ENCODE results near the gene PPM1F.
"Not testable (repeated sequence)": the region's sequence is repeated elsewhere in the genome, so short reads cannot be mapped to it uniquely, and the experiment has no call there.

The PPM1F gene

GRCh38 chr22:21918466-21919185 is 34.0 kb downstream of the PPM1F start:
- TF ChIP-seq, protein P1, sequence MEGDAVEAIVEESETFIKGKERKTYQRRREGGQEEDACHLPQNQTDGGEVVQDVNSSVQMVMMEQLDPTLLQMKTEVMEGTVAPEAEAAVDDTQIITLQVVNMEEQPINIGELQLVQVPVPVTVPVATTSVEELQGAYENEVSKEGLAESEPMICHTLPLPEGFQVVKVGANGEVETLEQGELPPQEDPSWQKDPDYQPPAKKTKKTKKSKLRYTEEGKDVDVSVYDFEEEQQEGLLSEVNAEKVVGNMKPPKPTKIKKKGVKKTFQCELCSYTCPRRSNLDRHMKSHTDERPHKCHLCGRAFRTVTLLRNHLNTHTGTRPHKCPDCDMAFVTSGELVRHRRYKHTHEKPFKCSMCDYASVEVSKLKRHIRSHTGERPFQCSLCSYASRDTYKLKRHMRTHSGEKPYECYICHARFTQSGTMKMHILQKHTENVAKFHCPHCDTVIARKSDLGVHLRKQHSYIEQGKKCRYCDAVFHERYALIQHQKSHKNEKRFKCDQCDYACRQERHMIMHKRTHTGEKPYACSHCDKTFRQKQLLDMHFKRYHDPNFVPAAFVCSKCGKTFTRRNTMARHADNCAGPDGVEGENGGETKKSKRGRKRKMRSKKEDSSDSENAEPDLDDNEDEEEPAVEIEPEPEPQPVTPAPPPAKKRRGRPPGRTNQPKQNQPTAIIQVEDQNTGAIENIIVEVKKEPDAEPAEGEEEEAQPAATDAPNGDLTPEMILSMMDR (conservative IDR thresholded peaks at IDR 0.05; ENCODE audit: control insufficient read depth, insufficient read depth, low read depth, low read length), result no peak

DNA sequence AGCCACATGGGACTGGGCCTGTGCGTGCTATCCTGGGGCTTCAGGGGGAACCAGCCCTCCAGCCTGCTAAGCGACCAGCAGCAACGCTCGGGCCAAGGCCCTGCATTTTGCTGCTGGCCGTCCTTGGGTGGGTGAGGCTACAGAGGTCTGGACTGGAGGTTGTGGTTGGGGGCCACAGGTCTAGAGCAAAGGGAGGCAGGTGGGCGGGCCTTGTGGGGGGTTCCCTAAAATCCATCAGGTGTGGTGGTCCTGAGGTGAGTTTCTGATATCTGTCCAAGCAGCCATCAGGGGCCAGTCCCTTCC is 34.7 kb downstream of the PPM1F start:
- TF ChIP-seq, protein P1 (conservative IDR thresholded peaks at IDR 0.05; ENCODE audit: control insufficient read depth, insufficient read depth, low read depth, low read length), result no peak
- H3K4me3 ChIP-seq (ENCODE audit: control insufficient read depth, low read depth, low read length), result no peak overlapping the region
- DNase-seq (ENCODE audit: low read depth), result no peak

More at GRCh38 chr22:21918466-21919185, 34.0 kb downstream of the PPM1F start:
- no peak overlapping the region for H3K4me3 ChIP-seq (ENCODE audit: control insufficient read depth, low read depth, low read length)
- DNase-seq (ENCODE audit: low read depth), result no peak

- no peak for DNase-seq (ENCODE audit: low read depth)
- no peak overlapping the region for H3K4me3 ChIP-seq (ENCODE audit: control insufficient read depth, low read depth, low read length)
- TF ChIP-seq, protein P1 (conservative IDR thresholded peaks at IDR 0.05; ENCODE audit: control insufficient read depth, insufficient read depth, low read depth, low read length), result no peak
These were observed 35.3 kb downstream of the PPM1F start for GRCh38 chr22:21917181-21917958.

DNA sequence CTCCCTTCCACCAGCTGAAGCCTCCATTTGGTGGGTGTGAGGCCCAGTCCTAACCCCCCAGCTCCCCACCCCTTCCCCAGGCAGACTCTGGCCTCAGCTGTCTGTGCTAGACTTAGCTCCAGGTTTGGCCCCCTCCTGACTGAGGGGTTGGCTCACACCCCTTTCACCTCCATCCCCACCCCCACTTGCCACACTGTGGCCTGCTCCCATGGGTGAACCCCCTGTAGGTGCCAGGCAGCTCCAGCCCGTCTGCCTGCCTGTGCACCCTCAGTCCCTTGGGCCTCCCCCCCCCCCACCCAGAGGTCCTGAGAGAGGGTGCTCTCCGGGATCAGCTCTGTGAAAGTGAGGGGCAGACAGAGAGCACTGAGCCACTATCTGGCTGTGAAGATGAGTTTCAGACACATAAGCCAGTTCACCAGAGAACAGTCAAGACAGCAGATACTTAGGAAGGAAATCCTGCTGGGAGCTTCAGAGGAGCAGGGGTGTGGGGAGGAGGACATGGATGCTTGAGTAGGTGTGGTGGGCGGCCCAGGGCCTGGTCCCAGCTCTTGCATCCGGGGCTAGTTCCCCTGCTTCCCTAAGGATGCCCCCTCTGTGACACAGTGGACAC is 36.2 kb downstream of the PPM1F start:
- H3K4me3 ChIP-seq (ENCODE audit: control insufficient read depth, low read depth, low read length), result no peak overlapping the region
- TF ChIP-seq, protein P1 (conservative IDR thresholded peaks at IDR 0.05; ENCODE audit: control insufficient read depth, insufficient read depth, low read depth, low read length), result no peak
- no peak for DNase-seq (ENCODE audit: low read depth)

- no peak for DNase-seq (ENCODE audit: low read depth)
- TF ChIP-seq, protein P1 (conservative IDR thresholded peaks at IDR 0.05; ENCODE audit: control insufficient read depth, insufficient read depth, low read depth, low read length), result no peak
- no peak overlapping the region for H3K4me3 ChIP-seq (ENCODE audit: control insufficient read depth, low read depth, low read length)
These were observed 36.9 kb downstream of the PPM1F start for GRCh38 chr22:21915624-21916308.

DNA sequence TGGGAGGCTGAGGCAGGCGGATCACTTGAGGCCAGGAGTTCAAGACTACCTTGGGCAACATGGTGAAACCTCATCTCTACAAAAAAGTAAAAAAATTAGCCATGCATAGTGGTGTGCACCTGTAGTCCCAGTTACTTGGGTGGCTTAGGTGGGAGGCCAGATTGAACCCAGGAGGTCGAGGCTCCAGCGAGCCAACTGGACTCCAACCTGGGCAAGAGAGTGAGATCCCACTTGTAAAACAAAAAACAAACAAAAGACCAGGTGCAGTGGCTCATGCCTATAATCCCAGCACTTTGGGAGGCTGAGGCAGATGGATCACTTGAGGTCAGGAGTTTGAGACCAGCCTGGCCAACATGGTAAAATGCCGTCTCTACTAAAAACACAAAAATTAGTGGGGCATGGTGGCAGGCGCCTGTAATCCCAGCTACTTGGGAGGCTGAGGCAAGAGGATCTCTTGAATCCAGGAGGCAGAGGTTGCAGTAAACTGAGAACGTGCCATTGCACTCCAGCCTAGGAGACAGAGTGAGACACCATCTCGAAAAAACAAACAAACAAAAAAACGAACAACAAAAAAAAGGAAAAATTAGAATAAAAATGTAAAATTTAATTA is 38.5 kb downstream of the PPM1F start:
- DNase-seq (ENCODE audit: low read depth); H3K4me3 ChIP-seq (ENCODE audit: control insufficient read depth, low read depth, low read length): not testable (repeated sequence)

DNA sequence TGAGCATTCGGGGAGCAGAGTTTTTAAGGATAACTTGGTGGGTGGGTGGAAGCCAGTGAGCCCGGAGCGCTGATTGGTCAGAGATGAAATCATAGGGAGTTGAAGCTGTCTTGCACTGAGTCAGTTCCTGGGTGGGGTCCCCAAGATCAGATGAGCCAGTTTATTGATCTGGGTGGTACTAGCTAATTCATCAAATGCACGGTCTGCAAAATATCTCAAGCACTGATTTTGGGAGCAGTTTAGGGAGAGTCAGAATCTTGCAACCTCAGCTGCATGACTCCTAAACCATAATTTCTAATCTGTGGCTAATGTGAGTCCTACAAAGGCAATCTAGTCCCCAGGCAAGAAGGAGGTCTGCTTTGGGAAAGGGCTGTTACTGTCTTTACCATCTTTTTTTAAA is 42.3 kb downstream of the PPM1F start:
- not testable (repeated sequence) for DNase-seq (ENCODE audit: low read depth); H3K4me3 ChIP-seq (ENCODE audit: control insufficient read depth, low read depth, low read length)
